Ishikawa (cell line): ENCODE measurements around the gene DHX35.

Experiments
- CEBPB ChIP-seq: IDR thresholded peaks from 2 replicates; pipeline ENCODE4 v1.6.1; 2012
- CREB1 ChIP-seq: IDR thresholded peaks from 2 replicates; pipeline ENCODE4 v1.6.1; 2012; ENCODE audit warnings: low read depth
- EGR1 ChIP-seq: IDR thresholded peaks from 2 replicates; pipeline ENCODE4 v1.6.1; 2012
- EP300 ChIP-seq: IDR thresholded peaks from 2 replicates; pipeline ENCODE4 v1.6.1; 2012; ENCODE audit warnings: borderline replicate concordance
- FOXM1 ChIP-seq: IDR thresholded peaks from 2 replicates; pipeline ENCODE4 v1.6.1; 2012; ENCODE audit warnings: low read depth, borderline replicate concordance
- NFIC ChIP-seq: IDR thresholded peaks from 2 replicates; pipeline ENCODE4 v1.6.1; 2012
- RAD21 ChIP-seq: IDR thresholded peaks from 2 replicates; pipeline ENCODE4 v1.6.1; 2012; ENCODE audit warnings: low read depth
- TAF1 ChIP-seq: IDR thresholded peaks from 2 replicates; pipeline ENCODE4 v1.6.1; 2012; ENCODE audit warnings: low read depth, mild to moderate bottlenecking
- TCF12 ChIP-seq: IDR thresholded peaks from 2 replicates; pipeline ENCODE4 v1.6.1; 2012; ENCODE audit warnings: low read depth
- TEAD4 ChIP-seq: IDR thresholded peaks from 2 replicates; pipeline ENCODE4 v1.6.1; 2012
- YY1 ChIP-seq: IDR thresholded peaks from 2 replicates; pipeline ENCODE4 v1.6.1; 2012; ENCODE audit warnings: low read depth
- TF ChIP-seq, protein P1 (sequence below): IDR thresholded peaks from 2 replicates; pipeline ENCODE4 v1.6.1; 2012
- TF ChIP-seq, protein P2 (sequence below): IDR thresholded peaks from 2 replicates; pipeline ENCODE4 v1.6.1; 2012; ENCODE audit warnings: low read depth, mild to moderate bottlenecking
- TF ChIP-seq, protein P3 (sequence below): IDR thresholded peaks from 2 replicates; pipeline ENCODE4 v1.6.1; 2012

DNA sequence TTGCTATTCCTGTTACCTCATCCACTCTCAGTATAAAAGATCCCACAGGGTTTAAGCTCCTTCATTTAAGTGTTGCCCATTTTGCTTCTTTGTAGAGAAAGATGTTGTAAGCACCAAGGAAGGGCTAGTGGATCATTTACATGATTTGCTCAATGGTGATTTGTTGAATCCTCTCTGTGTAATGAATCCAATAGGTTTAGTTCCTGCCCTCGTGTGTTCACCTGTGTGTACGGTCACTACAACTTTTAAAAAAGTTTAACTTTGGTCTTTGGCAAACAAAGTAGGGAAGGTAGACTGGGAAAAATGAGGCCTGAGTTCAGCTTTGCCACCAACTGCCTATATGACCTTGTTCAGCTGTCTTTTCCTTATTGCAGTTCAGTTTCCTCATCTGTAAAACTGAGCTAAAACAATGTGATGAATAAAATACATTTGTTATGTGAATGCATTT lies 51.5 kb downstream of the DHX35 start:
- TF ChIP-seq TAF1 (no peak), RAD21 (no peak), YY1 (no peak), TEAD4 (no peak), EP300 (no peak), FOXM1 (no peak), EGR1 (no peak), CEBPB (no peak), TCF12 (no peak), CREB1 (no peak), NFIC (no peak)
- TF ChIP-seq, protein P1, sequence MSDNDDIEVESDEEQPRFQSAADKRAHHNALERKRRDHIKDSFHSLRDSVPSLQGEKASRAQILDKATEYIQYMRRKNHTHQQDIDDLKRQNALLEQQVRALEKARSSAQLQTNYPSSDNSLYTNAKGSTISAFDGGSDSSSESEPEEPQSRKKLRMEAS: no peak
- TF ChIP-seq, protein P2, sequence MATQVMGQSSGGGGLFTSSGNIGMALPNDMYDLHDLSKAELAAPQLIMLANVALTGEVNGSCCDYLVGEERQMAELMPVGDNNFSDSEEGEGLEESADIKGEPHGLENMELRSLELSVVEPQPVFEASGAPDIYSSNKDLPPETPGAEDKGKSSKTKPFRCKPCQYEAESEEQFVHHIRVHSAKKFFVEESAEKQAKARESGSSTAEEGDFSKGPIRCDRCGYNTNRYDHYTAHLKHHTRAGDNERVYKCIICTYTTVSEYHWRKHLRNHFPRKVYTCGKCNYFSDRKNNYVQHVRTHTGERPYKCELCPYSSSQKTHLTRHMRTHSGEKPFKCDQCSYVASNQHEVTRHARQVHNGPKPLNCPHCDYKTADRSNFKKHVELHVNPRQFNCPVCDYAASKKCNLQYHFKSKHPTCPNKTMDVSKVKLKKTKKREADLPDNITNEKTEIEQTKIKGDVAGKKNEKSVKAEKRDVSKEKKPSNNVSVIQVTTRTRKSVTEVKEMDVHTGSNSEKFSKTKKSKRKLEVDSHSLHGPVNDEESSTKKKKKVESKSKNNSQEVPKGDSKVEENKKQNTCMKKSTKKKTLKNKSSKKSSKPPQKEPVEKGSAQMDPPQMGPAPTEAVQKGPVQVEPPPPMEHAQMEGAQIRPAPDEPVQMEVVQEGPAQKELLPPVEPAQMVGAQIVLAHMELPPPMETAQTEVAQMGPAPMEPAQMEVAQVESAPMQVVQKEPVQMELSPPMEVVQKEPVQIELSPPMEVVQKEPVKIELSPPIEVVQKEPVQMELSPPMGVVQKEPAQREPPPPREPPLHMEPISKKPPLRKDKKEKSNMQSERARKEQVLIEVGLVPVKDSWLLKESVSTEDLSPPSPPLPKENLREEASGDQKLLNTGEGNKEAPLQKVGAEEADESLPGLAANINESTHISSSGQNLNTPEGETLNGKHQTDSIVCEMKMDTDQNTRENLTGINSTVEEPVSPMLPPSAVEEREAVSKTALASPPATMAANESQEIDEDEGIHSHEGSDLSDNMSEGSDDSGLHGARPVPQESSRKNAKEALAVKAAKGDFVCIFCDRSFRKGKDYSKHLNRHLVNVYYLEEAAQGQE: no peak
- TF ChIP-seq, protein P3, sequence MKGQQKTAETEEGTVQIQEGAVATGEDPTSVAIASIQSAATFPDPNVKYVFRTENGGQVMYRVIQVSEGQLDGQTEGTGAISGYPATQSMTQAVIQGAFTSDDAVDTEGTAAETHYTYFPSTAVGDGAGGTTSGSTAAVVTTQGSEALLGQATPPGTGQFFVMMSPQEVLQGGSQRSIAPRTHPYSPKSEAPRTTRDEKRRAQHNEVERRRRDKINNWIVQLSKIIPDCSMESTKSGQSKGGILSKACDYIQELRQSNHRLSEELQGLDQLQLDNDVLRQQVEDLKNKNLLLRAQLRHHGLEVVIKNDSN: no peak
